Sigmoid colon (tissue), 7 donors: ENCODE measurements around the gene MAD1L1. TPM values are rescaled to one million over a fixed set of nuclear protein-coding genes. Genes with fewer than 3 reads are reported as not detected.
"Not testable (repeated sequence)": the region's sequence is repeated elsewhere in the genome, so short reads cannot be mapped to it uniquely, and the experiment has no call there.

Experiments used
- DNase-seq: peaks from one replicate; pipeline ENCODE4 v3.0.0-alpha.2; 2019
- H3K27ac ChIP-seq, 4 donors: fragments of 200-600 bp; sonication (generic); one replicate each; pipeline ENCODE4 v1.5.1; 2016 to 2019; ENCODE audit warnings: mild to moderate bottlenecking in 1 of 4
- H3K27me3 ChIP-seq, 3 donors: fragments of 200-600 bp; sonication (generic); one replicate each; pipeline ENCODE4 v1.5.1; 2019; ENCODE audit warnings: mild to moderate bottlenecking in 1 of 3
- H3K36me3 ChIP-seq, 4 donors: fragments of 200-600 bp; sonication (generic); one replicate each; pipeline ENCODE4 v1.5.1; 2016 to 2019
- H3K4me1 ChIP-seq, 4 donors: fragments of 200-600 bp; sonication (generic); one replicate each; pipeline ENCODE4 v1.5.1; 2017 to 2019
- H3K4me3 ChIP-seq, 4 donors: fragments of 200-600 bp; sonication (generic); one replicate each; pipeline ENCODE4 v1.5.1; 2017 to 2019; ENCODE audit warnings: mild to moderate bottlenecking in 2 of 4, moderate library complexity in 1 of 4
- H3K9me3 ChIP-seq, 4 donors: fragments of 200-600 bp in 3 of 4; sonication (generic) in 3 of 4; one replicate each; pipeline versions ENCODE4 v1.5.1 to v1.6.1; 2013 to 2019
- CTCF ChIP-seq, 4 experiments: fragments of 450-650 bp in 3 of 4; fragments of 200-600 bp in 1 of 4; IDR thresholded peaks; one replicate each; pipeline ENCODE4 v1.5.1; 2016 to 2019; ENCODE audit warnings: antibody characterized with exemption in 4 of 4, mild to moderate bottlenecking in 3 of 4, moderate library complexity in 2 of 4
- EP300 ChIP-seq, 4 donors: sonication (generic); formaldehyde crosslinking; IDR thresholded peaks; one replicate each; pipeline ENCODE4 v1.6.1; 2017; ENCODE audit warnings: antibody characterized with exemption in 4 of 4
- POLR2A ChIP-seq, 2 donors: fragments of 450-650 bp; IDR thresholded peaks; one replicate each; pipeline ENCODE4 v1.6.1; 2016; ENCODE audit warnings: antibody characterized with exemption in 2 of 2, mild to moderate bottlenecking in 2 of 2, moderate library complexity in 2 of 2
- POLR2AphosphoS5 ChIP-seq, 4 donors: sonication (generic); formaldehyde crosslinking; IDR thresholded peaks; one replicate each; pipeline ENCODE4 v1.6.1; 2017; ENCODE audit warnings: antibody characterized with exemption in 4 of 4
- WGBS, 2 donors: extraction: QIAGEN DNeasy Blood & Tissue Kit; methylation state at CpG; one replicate each; pipeline ENCODE4 v1.1.7; 2013; 5-methylcytosine and 5-hydroxymethylcytosine counted together
- intact Hi-C: fragments of 100-400 bp; cut with DNase I; formaldehyde crosslinking; loops from one replicate; pipeline ENCODE4 v1.15.1; 2023
- polyA plus RNA-seq, 3 donors: library from polyadenylated mRNA; stranded (reverse); fragments of 200-250 nt; gene quantifications; one replicate each; pipeline ENCODE4 v1.2.3, GENCODE V29; 2013
- total RNA-seq, 4 donors: library from RNA; depleted of rRNA; stranded (reverse); fragments of >200 nt; gene quantifications; one replicate each; pipeline ENCODE4 v1.1.0, GENCODE V29; 2016
- donor health status: healthy with polysubstance abuse.
- donor health status: Bipolar disorder and iron deficiency.
- donor health status: healthy.

The MAD1L1 gene
- total and polyA plus RNA-seq, 7 donors, result 10.2 to 38.4 (median 20.6) TPM

- H3K4me3 ChIP-seq, result no peak overlapping the region
- no peak overlapping the region for H3K27ac ChIP-seq
- H3K9me3 ChIP-seq, result no peaks in the 10 kb centered on the region
- intact Hi-C loops, result no loop called here
- no peak for DNase-seq
- H3K4me1 ChIP-seq, result no peaks in the 10 kb centered on the region
- TF ChIP-seq CTCF (IDR thresholded peaks at IDR 0.05), result no peak
- no peaks in the 10 kb centered on the region for H3K36me3 ChIP-seq
- H3K27me3 ChIP-seq, result no peaks in the 10 kb centered on the region
- 93 to 95% methylated on average over 22 of the region's 22 CpGs for WGBS, 2 donors
These were observed 301.3 kb downstream of the MAD1L1 start for GRCh38 chr7:1931256-1931950.

- Histone ChIP-seq H3K4me3 (no peak overlapping the region), H3K9me3 (no peaks in the 10 kb centered on the region), H3K27me3 (no peaks in the 10 kb centered on the region), H3K27ac (no peak overlapping the region), H3K36me3 (no peaks in the 10 kb centered on the region), H3K4me1 (no peaks in the 10 kb centered on the region)
- TF ChIP-seq CTCF (IDR thresholded peaks at IDR 0.05) (no peak), POLR2AphosphoS5 (IDR thresholded peaks at IDR 0.05) (no peak), EP300 (IDR thresholded peaks at IDR 0.05) (no peak), POLR2A (IDR thresholded peaks at IDR 0.05) (no peak)
- intact Hi-C loops, result no loop called here
- WGBS, 2 donors, result 92 to 93% methylated on average over 33 to 35 of the region's 36 CpGs
- DNase-seq, result no peak
These were observed 302.2 kb downstream of the MAD1L1 start for GRCh38 chr7:1930381-1931065.

GRCh38 chr7:1929349-1929925 is 303.3 kb downstream of the MAD1L1 start:
- H3K9me3 ChIP-seq, DNase-seq, H3K36me3 ChIP-seq, H3K27ac ChIP-seq, H3K4me1 ChIP-seq, H3K27me3 ChIP-seq, H3K4me3 ChIP-seq, intact Hi-C loops: not testable (repeated sequence)
- 90 to 92% methylated on average over 29 of the region's 29 CpGs for WGBS, 2 donors

GRCh38 chr7:1928645-1929348 is 303.9 kb downstream of the MAD1L1 start:
- no peak overlapping the region for H3K27ac ChIP-seq
- H3K4me1 ChIP-seq, result no peaks in the 10 kb centered on the region
- H3K36me3 ChIP-seq, result no peaks in the 10 kb centered on the region
- H3K9me3 ChIP-seq, result no peaks in the 10 kb centered on the region
- DNase-seq, result no peak
- TF ChIP-seq CTCF (IDR thresholded peaks at IDR 0.05), result no peak
- no peak for TF ChIP-seq EP300 (IDR thresholded peaks at IDR 0.05)
- TF ChIP-seq POLR2AphosphoS5 (IDR thresholded peaks at IDR 0.05), result no peak
- no peak for TF ChIP-seq POLR2A (IDR thresholded peaks at IDR 0.05)
- WGBS, 2 donors, result 19 to 69% methylated on average over 20 of the region's 20 CpGs
- intact Hi-C loops, result no loop called here
- no peaks in the 10 kb centered on the region for H3K27me3 ChIP-seq
- H3K4me3 ChIP-seq, result no peak overlapping the region
